Immature natural killer cell (primary cell): ENCODE results near the gene SLC16A9. TPM values are rescaled to one million over a fixed set of nuclear protein-coding genes. Genes with fewer than 3 reads are reported as not detected.
A peak's percentile ranks its signal among the peaks of the same experiment; 100 is the strongest.
"Not testable (repeated sequence)": the region's sequence is repeated elsewhere in the genome, so short reads cannot be mapped to it uniquely, and the experiment has no call there.

Source experiments
- DNase-seq, 3 donors: peaks; one replicate each; pipeline ENCODE4 v3.0.0; 2022; ENCODE audit warnings: mixed read lengths in 1 of 3
- H3K27ac Mint-ChIP-seq, 6 donors: one replicate each; pipeline ENCODE4 v1.8.0; 2020; ENCODE audit warnings: mixed read lengths in 6 of 6, mild to moderate bottlenecking in 5 of 6, inconsistent platforms in 4 of 6, moderate library complexity in 3 of 6
- H3K27me3 Mint-ChIP-seq, 3 donors: one replicate each; pipeline ENCODE4 v1.8.0; 2020 to 2021; ENCODE audit warnings: low read depth in 3 of 3, mild to moderate bottlenecking in 3 of 3, mixed read lengths in 3 of 3, moderate library complexity in 3 of 3, inconsistent platforms in 1 of 3
- H3K36me3 Mint-ChIP-seq, 3 donors: one replicate each; pipeline ENCODE4 v1.8.0; 2020; ENCODE audit warnings: mixed read lengths in 3 of 3, inconsistent platforms in 2 of 3, mild to moderate bottlenecking in 2 of 3
- H3K4me1 Mint-ChIP-seq, 2 donors: one replicate each; pipeline ENCODE4 v1.8.0; 2020; ENCODE audit warnings: inconsistent platforms in 2 of 2, mild to moderate bottlenecking in 2 of 2, mixed read lengths in 2 of 2, moderate library complexity in 1 of 2
- H3K4me3 Mint-ChIP-seq, 5 donors: one replicate each; pipeline ENCODE4 v1.8.0; 2020; ENCODE audit warnings: mild to moderate bottlenecking in 5 of 5, mixed read lengths in 5 of 5, inconsistent platforms in 3 of 5, moderate library complexity in 3 of 5
- H3K9me3 Mint-ChIP-seq, 6 donors: one replicate each; pipeline ENCODE4 v1.8.0; 2020; ENCODE audit warnings: mild to moderate bottlenecking in 6 of 6, mixed read lengths in 6 of 6, inconsistent platforms in 4 of 6, moderate library complexity in 3 of 6
- polyA plus RNA-seq, 3 donors: library from polyadenylated mRNA; unstranded; fragments of 300-500 nt; fragmentation: Illumina TruSeq; gene quantifications; one replicate each; pipeline ENCODE4 v1.2.3, GENCODE V29; 2021

SLC16A9 gene
- polyA plus RNA-seq, 3 donors from 2014 or later = not detected

DNA sequence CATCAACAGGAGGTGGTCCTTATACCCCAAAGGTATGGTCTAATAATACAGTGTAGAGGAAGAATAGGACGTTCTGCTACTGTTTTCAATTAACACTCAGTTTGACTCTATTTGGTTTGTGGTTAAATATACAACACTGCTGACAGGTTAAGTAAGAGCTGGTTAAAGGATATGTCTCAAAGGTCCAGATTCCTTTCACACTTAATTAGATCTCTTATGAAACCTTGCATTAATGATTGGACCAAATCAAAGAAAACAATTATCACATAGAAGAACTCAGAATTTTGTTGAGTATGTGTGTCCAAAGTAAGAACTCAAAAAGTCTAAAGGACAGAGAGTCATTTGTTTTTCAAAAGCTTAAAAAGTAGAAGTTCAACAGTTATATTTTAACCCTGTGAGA lies 25.6 kb upstream of the SLC16A9 start:
- Mint-ChIP-seq H3K27me3 (peaks cover 3 to 4% (median 3%) of the 10 kb centered on the region in 3 donors), H3K9me3 (peaks cover 0 to 1% (median 0%) of the 10 kb centered on the region in 6 donors), H3K4me3 (no peak overlapping the region), H3K4me1 (no peaks in the 10 kb centered on the region), H3K36me3 (no peaks in the 10 kb centered on the region), H3K27ac (no peak overlapping the region)
- DNase-seq = no peak

DNA sequence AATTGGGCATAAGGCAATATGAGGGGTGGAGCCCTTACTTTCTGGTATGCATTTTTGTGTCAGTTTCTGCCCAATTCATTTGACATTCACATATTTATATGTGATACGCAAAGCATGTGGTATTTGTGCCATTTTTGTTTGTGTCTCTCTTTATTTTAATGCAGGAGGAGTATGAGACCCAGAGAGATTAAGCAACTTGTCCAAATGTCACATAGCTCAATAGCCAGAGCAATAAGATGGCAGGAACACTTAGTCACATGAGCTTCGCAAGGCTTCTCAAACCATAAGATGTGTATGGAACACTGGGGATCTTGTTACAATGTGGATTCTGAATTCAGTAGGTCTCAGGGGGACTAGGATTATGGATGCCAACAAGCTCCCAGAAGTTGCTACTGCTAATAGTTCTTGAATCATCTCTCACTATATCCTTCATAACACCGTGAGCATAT lies 24.4 kb upstream of the SLC16A9 start:
- Mint-ChIP-seq H3K27ac (no peak overlapping the region), H3K9me3 (peaks cover 0 to 1% (median 0%) of the 10 kb centered on the region in 6 donors), H3K4me3 (no peak overlapping the region), H3K36me3 (no peaks in the 10 kb centered on the region), H3K27me3 (peaks cover 3 to 4% (median 3%) of the 10 kb centered on the region in 3 donors), H3K4me1 (no peaks in the 10 kb centered on the region)
- DNase-seq = no peak

DNA sequence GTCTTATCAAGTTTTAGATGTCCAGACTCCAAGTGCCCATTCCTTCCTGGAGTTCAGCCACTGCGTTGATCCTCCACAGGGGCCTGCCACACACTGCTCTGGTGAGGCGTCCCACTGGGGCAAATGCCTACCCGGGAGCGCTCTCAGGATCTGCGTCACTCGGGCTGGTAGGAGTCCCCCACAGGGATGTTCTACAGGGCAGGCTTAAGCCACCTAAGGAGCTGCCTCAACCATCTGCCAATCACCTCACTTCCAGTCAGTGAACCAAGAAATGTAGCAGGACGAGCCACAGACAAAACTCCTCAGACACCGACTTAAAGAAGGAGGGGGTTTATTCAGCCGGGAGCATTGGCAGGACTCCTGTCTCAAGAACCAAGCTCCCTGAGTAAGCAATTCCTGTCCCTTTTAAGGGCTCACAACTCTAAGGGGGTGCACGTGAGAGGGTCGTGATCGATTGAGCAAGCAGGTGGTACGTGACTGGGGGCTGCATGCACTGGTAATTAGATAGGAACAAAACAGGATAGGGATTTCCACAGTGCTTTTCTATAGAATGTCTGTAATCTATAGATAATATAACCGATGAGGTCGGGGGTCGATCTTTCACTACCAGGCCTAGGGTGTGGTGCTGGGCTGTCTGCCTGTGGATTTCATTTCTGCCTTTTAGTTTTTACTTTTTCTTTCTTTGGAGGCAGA lies 23.8 kb upstream of the SLC16A9 start:
- not testable (repeated sequence) for H3K36me3 Mint-ChIP-seq, H3K27ac Mint-ChIP-seq, H3K9me3 Mint-ChIP-seq, H3K4me3 Mint-ChIP-seq, H3K27me3 Mint-ChIP-seq, H3K4me1 Mint-ChIP-seq, DNase-seq

DNA sequence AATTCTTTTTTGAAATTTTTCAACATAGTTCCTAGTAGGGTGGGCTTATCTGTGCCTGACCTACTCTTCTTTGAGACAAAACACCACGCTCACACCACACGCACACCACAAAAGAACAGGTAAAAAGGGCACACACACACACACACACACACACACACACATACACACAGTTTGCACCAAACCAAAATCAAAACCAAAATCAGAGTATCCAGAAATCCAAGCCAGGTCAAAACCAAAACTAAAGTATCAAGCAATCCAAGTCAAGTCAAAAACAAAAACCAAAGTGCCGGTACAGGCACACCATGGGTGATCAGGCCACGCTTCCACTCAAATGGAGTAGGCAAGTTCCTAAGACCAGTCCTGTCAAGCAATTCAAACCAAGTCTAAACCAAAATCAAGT lies 23.2 kb upstream of the SLC16A9 start:
- not testable (repeated sequence) for H3K4me1 Mint-ChIP-seq, H3K27ac Mint-ChIP-seq, DNase-seq, H3K36me3 Mint-ChIP-seq, H3K4me3 Mint-ChIP-seq, H3K27me3 Mint-ChIP-seq, H3K9me3 Mint-ChIP-seq

DNA sequence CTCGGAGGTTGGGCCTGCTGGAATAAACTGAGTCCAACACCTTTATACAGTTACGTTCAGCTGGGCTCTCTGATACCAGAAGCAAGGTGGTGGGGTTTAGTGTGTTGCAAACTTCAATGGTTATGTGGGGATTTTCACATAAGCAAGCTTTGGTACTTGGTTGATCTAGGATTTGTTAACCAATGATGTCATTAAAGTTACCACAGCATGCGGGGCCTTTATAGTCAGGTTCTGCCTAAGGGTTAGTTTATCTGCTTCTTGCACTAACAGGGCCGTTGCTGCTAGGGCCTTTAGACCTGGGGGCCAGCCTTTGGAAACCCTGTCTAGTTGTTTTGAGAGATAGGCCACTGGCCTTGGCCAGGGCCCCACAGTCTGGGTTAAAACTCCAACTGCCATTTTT lies 19.5 kb upstream of the SLC16A9 start:
- not testable (repeated sequence) for H3K4me3 Mint-ChIP-seq, H3K27ac Mint-ChIP-seq, DNase-seq, H3K4me1 Mint-ChIP-seq, H3K36me3 Mint-ChIP-seq, H3K27me3 Mint-ChIP-seq, H3K9me3 Mint-ChIP-seq

DNA sequence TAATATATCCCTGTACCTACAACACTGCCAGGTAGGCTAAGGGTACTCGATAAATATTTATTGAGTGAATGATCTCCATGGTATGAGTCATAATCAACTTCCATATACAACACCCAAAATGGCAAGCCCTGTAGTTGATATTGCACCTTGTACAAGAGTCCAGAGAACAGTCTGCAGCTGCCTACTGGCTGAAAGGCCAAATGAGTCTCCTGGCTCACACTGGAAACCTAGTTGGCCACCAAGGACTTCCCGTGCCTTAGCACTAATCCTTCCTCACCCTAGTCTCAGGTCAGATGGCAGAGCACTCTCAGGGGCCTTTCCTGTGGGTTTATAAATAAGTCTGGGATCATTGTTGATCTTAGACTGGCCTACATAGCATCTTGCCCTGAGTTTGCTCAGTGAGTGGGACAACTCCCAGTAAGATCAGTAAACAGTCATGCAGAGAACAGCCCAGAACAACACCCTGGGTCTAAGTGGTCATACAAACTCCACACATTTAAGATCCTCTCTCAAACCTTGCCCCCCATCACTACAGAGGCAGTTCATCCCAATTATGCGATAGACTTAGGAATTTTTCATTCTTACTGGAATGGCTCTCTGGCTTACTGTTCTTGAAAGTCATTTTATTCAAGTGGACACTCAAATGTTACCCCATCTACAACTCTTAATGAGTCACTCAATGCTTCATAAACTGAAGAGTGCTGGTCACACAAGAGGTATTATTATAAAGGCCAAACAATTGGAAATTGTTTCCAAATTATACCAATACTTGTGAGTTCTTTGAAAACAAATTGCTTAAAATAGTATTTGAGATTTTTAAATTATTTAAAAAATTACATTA lies 14.7 kb upstream of the SLC16A9 start:
- H3K4me1 Mint-ChIP-seq = no peaks in the 10 kb centered on the region
- H3K27me3 Mint-ChIP-seq = peaks cover 0 to 7% (median 0%) of the 10 kb centered on the region in 3 donors
- peaks cover 0 to 6% (median 0%) of the 10 kb centered on the region in 6 donors for H3K9me3 Mint-ChIP-seq
- H3K36me3 Mint-ChIP-seq = no peaks in the 10 kb centered on the region
- H3K27ac Mint-ChIP-seq = no peak overlapping the region
- DNase-seq = no peak
- no peak overlapping the region for H3K4me3 Mint-ChIP-seq

DNA sequence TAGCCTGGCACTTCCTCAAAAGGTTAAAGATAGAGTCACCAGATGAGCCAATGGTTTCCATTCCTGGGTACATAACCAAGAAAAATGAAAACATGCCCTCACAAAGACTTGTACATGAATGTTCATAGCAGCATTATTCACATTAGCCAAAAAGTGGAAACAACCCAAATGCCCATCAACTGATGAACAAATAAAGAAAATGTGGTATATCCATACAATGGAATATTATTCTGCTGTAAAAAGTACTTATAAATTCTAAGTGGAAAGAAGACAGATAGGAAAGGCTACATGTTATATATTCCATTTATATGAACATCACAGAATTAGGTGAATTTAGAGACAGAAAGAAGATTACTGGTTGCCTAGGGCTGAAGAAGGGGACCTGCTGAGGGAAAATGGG lies 10.7 kb upstream of the SLC16A9 start:
- Mint-ChIP-seq H3K27me3 (peaks cover 2 to 6% (median 5%) of the 10 kb centered on the region in 3 donors), H3K9me3 (peaks cover 0 to 6% (median under 1%) of the 10 kb centered on the region in 6 donors), H3K4me1 (no peaks in the 10 kb centered on the region), H3K36me3 (no peaks in the 10 kb centered on the region), H3K27ac (no peak overlapping the region), H3K4me3 (no peak overlapping the region)
- DNase-seq = no peak

DNA sequence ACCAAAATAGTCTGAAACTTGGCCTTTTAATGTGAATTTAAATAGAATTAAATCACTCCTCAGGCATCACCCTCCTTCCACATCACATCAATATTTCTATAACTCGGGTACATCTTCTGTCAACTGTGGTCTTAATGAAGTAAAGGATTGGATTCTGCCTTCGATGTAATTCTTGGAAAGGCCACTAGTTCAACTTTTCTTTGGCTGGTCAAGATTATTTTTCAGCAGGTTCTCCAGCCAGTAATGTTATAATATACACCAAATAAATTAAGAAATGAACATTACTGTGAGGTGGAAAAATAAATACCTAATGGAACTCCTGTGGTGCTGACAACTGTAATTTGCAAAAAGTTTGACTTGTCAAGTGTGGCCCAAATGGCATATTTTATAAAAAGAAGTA lies 9.7 kb upstream of the SLC16A9 start:
- no peaks in the 10 kb centered on the region for H3K36me3 Mint-ChIP-seq
- H3K27me3 Mint-ChIP-seq = peaks cover 2 to 6% (median 4%) of the 10 kb centered on the region in 3 donors
- no peak overlapping the region for H3K4me3 Mint-ChIP-seq
- DNase-seq = no peak
- no peaks in the 10 kb centered on the region for H3K4me1 Mint-ChIP-seq
- no peak overlapping the region for H3K27ac Mint-ChIP-seq
- H3K9me3 Mint-ChIP-seq = peaks cover 0 to 6% (median under 1%) of the 10 kb centered on the region in 6 donors

DNA sequence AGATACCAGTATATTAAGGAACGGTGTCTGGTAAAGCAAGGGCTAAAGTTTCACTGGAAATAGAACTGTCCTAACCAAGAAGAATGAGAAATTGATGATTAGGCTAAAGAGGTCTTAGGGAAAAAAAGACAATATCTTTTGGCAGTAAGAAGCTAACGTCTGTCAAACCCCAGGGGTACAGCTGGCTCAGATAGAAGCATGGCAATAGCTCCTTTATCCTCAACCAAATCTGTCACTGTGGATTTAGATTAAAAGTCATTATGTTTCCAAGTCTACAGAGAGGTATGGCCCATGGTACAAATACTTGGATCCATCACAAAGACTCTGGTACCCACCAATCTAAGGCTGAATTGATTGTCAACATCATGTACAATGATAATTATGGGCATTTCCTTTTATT lies 8.6 kb upstream of the SLC16A9 start:
- Mint-ChIP-seq H3K27me3 (peaks cover under 1 to 6% (median 2%) of the 10 kb centered on the region in 3 donors), H3K27ac (no peak overlapping the region), H3K4me3 (no peak overlapping the region), H3K36me3 (no peaks in the 10 kb centered on the region), H3K9me3 (peaks cover 0 to 6% (median under 1%) of the 10 kb centered on the region in 6 donors), H3K4me1 (no peaks in the 10 kb centered on the region)
- no peak for DNase-seq

DNA sequence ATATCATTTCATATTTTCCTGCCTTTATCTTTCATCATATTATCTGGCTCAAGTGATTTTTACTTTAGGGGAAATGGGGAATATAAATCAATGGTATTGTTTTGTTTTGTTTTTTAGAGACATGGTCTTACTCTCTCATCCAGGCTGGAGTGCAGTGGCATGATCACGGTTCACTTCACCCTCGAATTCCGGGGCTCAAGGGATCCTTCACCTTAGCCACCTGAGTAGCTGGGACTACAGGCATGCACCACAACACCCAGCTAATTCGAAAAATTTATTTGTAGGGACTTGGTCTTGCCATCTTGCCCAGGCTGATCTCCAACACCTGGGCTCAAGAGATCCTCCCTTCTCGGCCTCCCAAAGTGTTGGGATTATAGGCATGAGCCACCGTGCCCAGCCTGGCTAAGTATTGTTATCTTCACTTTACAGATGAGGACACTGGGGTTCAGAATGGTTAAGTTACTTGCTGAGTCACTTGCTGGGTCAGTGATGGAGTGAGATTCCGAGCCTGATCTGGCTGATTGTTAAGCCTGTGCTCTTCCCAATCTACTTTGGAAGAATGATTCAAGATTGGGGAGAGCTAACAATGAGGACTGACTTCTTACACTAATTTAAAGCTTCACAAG lies 3.7 kb upstream of the SLC16A9 start:
- no peak overlapping the region for H3K27ac Mint-ChIP-seq
- no peaks in the 10 kb centered on the region for H3K36me3 Mint-ChIP-seq
- no peak for DNase-seq
- H3K4me1 Mint-ChIP-seq = no peaks in the 10 kb centered on the region
- no peak overlapping the region for H3K4me3 Mint-ChIP-seq
- H3K9me3 Mint-ChIP-seq = peaks cover 0 to 6% (median 0%) of the 10 kb centered on the region in 6 donors
- H3K27me3 Mint-ChIP-seq = peaks cover 0 to 12% (median 6%) of the 10 kb centered on the region in 3 donors

DNA sequence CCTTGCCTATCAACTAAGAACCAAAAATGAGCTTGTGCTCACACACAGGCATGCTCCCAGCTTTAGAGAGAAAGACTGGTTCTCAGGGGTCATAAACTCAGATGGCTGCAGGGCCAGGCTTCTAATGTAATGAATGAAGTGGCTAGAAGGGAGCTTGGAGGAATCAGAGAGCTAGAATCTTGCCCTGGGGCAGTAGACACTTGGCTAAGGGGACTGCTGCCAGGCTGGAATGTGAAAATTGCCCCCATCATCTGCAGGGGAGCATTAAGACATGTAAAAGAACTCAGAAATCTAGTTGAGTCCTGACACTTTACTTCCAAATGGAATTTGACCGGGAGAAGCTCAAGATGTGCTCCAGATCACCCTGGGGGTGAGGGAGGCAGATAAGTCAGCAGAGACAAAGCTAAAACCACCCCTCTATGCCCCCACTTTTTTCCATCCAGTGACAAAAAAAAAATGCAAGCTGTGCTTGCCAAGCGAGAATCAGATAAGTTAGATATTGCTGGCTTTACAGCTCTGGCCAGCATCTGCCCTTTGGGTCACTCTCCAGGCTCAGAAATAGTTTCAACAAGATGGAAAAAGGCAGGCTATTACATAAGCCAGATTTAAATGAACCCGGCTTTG lies 2.3 kb upstream of the SLC16A9 start:
- no peak overlapping the region for H3K4me3 Mint-ChIP-seq
- no peaks in the 10 kb centered on the region for H3K36me3 Mint-ChIP-seq
- H3K27me3 Mint-ChIP-seq = peaks cover 6 to 13% (median 9%) of the 10 kb centered on the region in 3 donors
- no peak overlapping the region for H3K27ac Mint-ChIP-seq
- no peaks in the 10 kb centered on the region for H3K4me1 Mint-ChIP-seq
- peaks cover 0 to 5% (median 0%) of the 10 kb centered on the region in 6 donors for H3K9me3 Mint-ChIP-seq
- DNase-seq = no peak

DNA sequence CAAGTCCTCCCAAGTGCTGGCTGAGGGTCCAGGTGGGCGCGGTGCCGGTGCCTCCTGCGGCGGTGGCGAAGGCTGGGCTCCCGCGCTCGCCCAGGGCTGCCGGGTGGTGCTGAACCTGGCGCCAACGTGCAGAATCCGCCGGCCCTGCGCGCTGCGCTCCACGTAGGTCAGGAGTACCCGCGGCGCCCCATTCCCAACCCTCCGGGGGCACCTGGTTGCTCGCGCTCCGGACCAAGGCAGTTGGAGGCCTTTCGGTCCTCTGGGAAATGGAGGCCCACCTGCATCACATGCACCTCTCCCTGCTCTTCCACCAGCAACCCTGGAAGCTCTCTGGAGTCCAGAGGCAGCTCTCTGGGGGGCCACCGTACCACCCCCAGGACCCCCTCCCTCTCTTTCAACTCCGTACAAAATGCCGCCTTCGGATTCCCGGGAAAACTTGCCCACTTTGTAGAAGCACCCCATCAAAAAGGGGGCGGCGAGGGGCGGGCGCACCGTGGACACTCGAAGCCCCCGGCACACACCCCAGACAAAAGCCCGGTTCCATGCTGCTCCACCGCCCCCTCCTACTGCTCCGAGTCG lies 745 bp downstream of the SLC16A9 start:
- Mint-ChIP-seq H3K27ac (no peak overlapping the region), H3K9me3 (peaks cover 0 to 4% (median 0%) of the 10 kb centered on the region in 6 donors), H3K4me1 (no peaks in the 10 kb centered on the region), H3K27me3 (peaks cover 6 to 13% (median 9%) of the 10 kb centered on the region in 3 donors), H3K36me3 (no peaks in the 10 kb centered on the region), H3K4me3 (peak overlapping the region in 1 of 5 donors; percentile 33)
- DNase-seq = no peak
